Activated CD4-positive, alpha-beta T cell treated with anti-CD3 and anti-CD28 coated beads, Interleukin-2, amount 10 ng/mL, durations not matched to agents 7 days and 5 days (primary cell): ENCODE data around the gene LRRC25. TPM values are rescaled to one million over a fixed set of nuclear protein-coding genes. Genes with fewer than 3 reads are reported as not detected.

Experiments used
- CTCF ChIA-PET: fragments of 350-600 bp; sonication (Branson Sonifier 250); formaldehyde crosslinking; loops from one replicate; lab custom pipeline; 2021; ENCODE audit warnings: antibody characterized with exemption; lab: Charles Lee
- POLR2A ChIA-PET: fragments of 350-600 bp; sonication (Branson Sonifier 250); formaldehyde crosslinking; loops from one replicate; lab custom pipeline; 2021; ENCODE audit warnings: antibody characterized with exemption; lab: Charles Lee
- DNase-seq: peaks from one replicate; pipeline ENCODE4 v3.0.0-alpha.2; 2020
- H3K27ac Mint-ChIP-seq: one replicate; pipeline ENCODE4 v1.8.0; 2021; ENCODE audit warnings: mild to moderate bottlenecking, moderate library complexity, mixed read lengths
- H3K27me3 Mint-ChIP-seq: one replicate; pipeline ENCODE4 v1.8.0; 2021; ENCODE audit warnings: mixed read lengths
- H3K36me3 Mint-ChIP-seq: one replicate; pipeline ENCODE4 v1.8.0; 2021; ENCODE audit warnings: low read depth, mixed read lengths
- H3K4me1 Mint-ChIP-seq: one replicate; pipeline ENCODE4 v1.8.0; 2021; ENCODE audit warnings: mixed read lengths
- H3K4me3 Mint-ChIP-seq: one replicate; pipeline ENCODE4 v1.8.0; 2021; ENCODE audit warnings: mild to moderate bottlenecking, moderate library complexity, mixed read lengths
- H3K9me3 Mint-ChIP-seq: one replicate; pipeline ENCODE4 v1.8.0; 2021; ENCODE audit warnings: mixed read lengths
- total RNA-seq, 2 experiments: library from RNA; stranded (reverse); gene quantifications; one replicate each; pipeline ENCODE4 v1.2.3, GENCODE V29; 2021

The LRRC25 gene
- total RNA-seq, 2 experiments from 2014 or later: not detected

DNA sequence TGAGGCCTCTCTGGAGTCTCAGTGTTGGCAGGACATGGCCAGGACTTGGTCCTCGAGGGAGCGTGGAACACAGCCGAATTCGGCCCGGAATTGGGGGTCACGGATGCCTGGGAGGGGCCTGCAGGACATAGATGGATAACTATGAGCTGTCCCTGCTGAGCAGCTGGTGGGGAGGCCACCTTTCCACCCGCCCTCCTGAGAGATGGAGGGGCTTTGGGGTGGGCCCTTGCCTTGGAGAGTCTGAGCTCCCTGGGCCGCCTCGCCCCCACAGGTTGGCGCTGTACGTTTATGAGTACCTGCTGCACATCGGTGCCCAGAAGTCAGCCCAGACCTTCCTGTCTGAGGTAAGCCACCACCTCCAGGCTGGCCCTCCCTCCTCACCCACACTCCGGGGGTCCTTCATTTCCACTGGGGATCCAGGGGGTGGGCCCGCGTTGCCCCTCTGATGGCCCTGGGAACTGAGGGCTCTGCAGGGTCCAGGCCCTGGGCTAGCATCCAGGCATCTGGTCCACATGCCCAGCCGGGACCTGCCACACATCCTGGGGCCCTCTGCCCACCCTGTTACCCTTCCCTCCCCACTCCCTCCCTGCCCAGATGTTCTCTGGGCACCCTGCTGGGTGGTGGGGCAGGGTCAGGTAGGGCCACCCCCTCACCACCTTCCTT, 29.8 kb upstream of the LRRC25 start:
- DNase-seq: no peak
- Mint-ChIP-seq H3K36me3 (peaks cover 21% of the 10 kb centered on the region), H3K4me1 (peaks cover 59% of the 10 kb centered on the region), H3K4me3 (no peak overlapping the region), H3K27me3 (no peaks in the 10 kb centered on the region), H3K27ac (no peak overlapping the region), H3K9me3 (no peaks in the 10 kb centered on the region)
- ChIA-PET POLR2A (no interaction called here), CTCF (interaction anchor here (3.2 kb wide), 1 partner anchor 8 kb away, joined by 13 read pairs; the partner anchor contains the start of gene SSBP4)

DNA sequence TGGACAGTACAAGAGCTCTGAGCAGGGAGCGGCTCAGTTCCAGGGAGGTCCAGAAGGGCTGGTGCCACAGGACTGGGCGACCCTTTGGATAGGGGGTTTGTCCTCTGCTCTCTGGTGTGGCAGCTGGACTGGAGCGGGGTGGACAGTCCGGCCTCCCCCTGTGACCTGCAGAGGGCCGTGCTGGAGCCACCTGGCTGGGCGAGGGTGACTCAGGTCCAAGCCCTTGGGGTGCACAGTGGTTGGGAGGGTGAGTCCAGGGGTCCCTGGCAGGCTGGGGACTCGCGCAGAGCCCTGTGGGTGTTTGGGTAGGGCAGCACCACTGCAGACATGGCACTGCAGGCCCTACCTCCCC, 29.0 kb upstream of the LRRC25 start:
- no peak overlapping the region for H3K27ac Mint-ChIP-seq
- no peaks in the 10 kb centered on the region for H3K27me3 Mint-ChIP-seq
- ChIA-PET CTCF (interaction anchor here (3.2 kb wide), 1 partner anchor 7 kb away, joined by 13 read pairs; the partner anchor contains the start of gene SSBP4), POLR2A (no interaction called here)
- H3K4me1 Mint-ChIP-seq: peaks cover 62% of the 10 kb centered on the region
- H3K36me3 Mint-ChIP-seq: peaks cover 17% of the 10 kb centered on the region
- H3K9me3 Mint-ChIP-seq: no peaks in the 10 kb centered on the region
- no peak for DNase-seq
- no peak overlapping the region for H3K4me3 Mint-ChIP-seq

- POLR2A ChIA-PET: no interaction called here
- H3K4me1 Mint-ChIP-seq: peaks cover 69% of the 10 kb centered on the region
- H3K36me3 Mint-ChIP-seq: peaks cover 19% of the 10 kb centered on the region
- peak overlapping the region; percentile 39 for H3K27ac Mint-ChIP-seq
- H3K27me3 Mint-ChIP-seq: no peaks in the 10 kb centered on the region
- no peak overlapping the region for H3K4me3 Mint-ChIP-seq
- no peaks in the 10 kb centered on the region for H3K9me3 Mint-ChIP-seq
- CTCF ChIA-PET: interaction anchor here (0.6 to 1.4 kb wide), 2 partner anchors 9 to 186 kb away, joined by 3 read pairs; no protein-coding TSS in a partner anchor
- DNase-seq: no peak
Observed at GRCh38 chr19:18425515-18426415, 28.3 kb upstream of the LRRC25 start.

DNA sequence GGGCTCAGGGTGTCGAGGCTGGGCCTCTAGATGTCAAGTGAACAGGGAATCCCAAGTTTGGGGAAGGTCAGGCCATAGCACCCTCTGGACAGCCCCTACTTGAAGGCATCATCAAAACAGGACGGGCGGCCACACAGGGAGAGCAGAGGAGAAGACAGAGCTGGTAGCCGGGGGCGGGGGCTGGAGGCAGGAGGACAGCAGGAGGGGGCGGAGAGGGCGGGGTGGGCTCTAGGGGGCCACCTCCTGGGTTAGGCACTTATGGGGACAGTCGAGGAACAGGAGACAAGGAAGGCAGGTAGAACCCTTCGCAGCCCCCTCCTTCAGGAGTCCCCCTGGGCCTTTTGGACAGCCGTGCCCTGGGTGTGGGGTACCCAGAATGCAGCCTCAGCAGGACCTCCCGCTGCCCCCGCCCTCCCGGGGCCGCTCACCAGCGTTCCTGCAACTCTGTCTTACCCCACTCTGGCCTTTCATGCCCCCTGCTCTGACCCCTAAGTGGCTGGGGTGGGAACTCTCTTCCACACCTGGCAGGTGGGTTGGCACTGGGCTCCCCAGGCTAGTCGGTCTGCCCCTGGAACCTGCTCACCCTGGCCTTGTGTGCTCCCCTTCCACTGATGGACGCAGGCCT, 27.6 kb upstream of the LRRC25 start:
- no peak for DNase-seq
- Mint-ChIP-seq H3K9me3 (no peaks in the 10 kb centered on the region), H3K4me3 (no peak overlapping the region), H3K36me3 (peaks cover 22% of the 10 kb centered on the region), H3K4me1 (peaks cover 69% of the 10 kb centered on the region), H3K27me3 (no peaks in the 10 kb centered on the region), H3K27ac (no peak overlapping the region)
- CTCF ChIA-PET: interaction anchor here (0.6 to 1.4 kb wide), 2 partner anchors 10 to 185 kb away, joined by 3 read pairs; no protein-coding TSS in a partner anchor
- POLR2A ChIA-PET: no interaction called here

- no peak for DNase-seq
- H3K4me3 Mint-ChIP-seq: no peak overlapping the region
- H3K36me3 Mint-ChIP-seq: peaks cover 22% of the 10 kb centered on the region
- no peak overlapping the region for H3K27ac Mint-ChIP-seq
- peaks cover 63% of the 10 kb centered on the region for H3K4me1 Mint-ChIP-seq
- no peaks in the 10 kb centered on the region for H3K9me3 Mint-ChIP-seq
- ChIA-PET POLR2A (no interaction called here), CTCF (interaction anchor here (0.6 to 1.2 kb wide), 2 partner anchors 16 to 131 kb away, joined by 3 to 4 read pairs; no protein-coding TSS in a partner anchor)
- no peaks in the 10 kb centered on the region for H3K27me3 Mint-ChIP-seq
Observed at GRCh38 chr19:18424122-18424889, 26.9 kb upstream of the LRRC25 start.

DNA sequence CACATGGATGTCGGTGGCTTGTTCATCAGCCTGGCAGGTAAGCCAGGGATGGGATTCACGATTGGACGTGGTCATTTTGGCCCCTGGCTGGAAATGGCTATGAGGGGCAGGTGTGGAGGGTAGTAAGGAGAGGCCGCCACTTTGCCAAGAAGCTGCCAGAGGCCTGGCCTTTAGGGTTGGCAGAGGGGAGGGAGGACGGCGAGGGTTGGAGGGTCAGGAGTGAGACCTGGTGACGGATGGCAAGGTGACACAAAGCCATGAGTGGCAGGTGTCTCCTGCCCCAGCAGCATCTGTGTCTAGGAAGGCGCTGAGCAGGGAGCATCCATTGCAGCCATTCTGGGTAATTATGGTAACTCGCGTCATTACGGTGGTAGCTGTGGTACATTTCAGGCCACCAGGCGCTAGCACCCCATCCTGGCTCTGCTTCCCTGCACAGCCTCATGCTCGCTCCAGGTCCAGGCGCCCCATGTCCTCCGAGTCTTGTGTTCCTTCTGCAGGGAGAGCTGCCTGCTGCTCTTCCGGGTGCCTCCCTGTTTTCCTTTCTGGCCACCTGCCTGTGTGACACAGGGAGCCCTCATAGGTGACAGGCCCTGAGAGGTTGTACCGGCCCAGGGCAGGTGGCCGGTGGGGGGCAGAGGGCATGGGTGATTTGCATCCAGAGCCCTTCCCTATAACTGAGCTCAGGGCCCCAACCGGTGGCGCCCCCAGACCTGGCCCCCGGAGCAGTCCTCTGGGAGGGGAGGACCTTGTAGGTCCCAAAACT, 26.0 kb upstream of the LRRC25 start:
- ChIA-PET CTCF (interaction anchor here (0.6 to 1.2 kb wide), 3 partner anchors 17 to 130 kb away, joined by 3 to 4 read pairs (median 3); no protein-coding TSS in a partner anchor), POLR2A (no interaction called here)
- Mint-ChIP-seq H3K27me3 (peaks cover 4% of the 10 kb centered on the region), H3K9me3 (no peaks in the 10 kb centered on the region), H3K27ac (peak overlapping the region; percentile 79), H3K4me1 (peaks cover 65% of the 10 kb centered on the region), H3K36me3 (peaks cover 22% of the 10 kb centered on the region), H3K4me3 (peak overlapping the region; percentile 89)
- DNase-seq: no peak

DNA sequence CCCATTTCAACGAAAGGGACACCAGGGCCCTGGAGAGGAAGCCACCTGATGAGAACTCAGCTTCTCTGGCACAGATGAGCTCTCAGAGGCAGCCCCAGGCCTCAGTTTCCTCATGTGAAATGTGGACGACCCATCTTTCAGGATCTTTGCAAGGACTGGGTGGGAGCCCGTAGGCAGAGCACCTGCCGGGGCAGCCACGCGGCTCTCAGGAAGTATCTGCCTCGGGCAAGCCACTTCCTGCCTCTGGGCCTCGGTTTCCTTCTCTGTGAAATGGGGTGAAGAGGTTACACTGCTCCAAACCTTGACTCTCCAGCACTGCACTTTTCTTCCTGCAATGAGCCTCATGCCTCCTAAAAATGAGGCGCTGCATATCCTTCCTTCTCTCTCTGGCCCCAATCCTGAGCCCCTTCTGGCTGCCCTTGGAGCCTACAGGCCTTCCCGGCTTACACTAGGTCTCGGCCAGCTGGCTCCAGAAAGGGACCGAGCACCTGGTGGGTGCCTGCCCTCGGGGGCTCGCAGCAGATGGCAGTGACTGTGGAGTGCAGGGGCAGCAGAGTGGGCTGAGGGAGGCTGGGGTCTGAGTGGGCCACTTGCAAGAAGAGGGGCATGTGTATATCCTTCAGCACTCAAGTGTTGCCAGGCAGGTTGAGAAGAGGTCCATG, 25.2 kb upstream of the LRRC25 start:
- H3K4me1 Mint-ChIP-seq: peaks cover 70% of the 10 kb centered on the region
- peak; percentile 70 for DNase-seq
- CTCF ChIA-PET: interaction anchor here (0.8 to 1.3 kb wide), 3 partner anchors 18 to 35 kb away, joined by 3 to 5 read pairs (median 3); no protein-coding TSS in a partner anchor
- peak overlapping the region; percentile 79 for H3K27ac Mint-ChIP-seq
- H3K9me3 Mint-ChIP-seq: no peaks in the 10 kb centered on the region
- POLR2A ChIA-PET: no interaction called here
- H3K36me3 Mint-ChIP-seq: peaks cover 22% of the 10 kb centered on the region
- H3K27me3 Mint-ChIP-seq: peaks cover 12% of the 10 kb centered on the region
- peak overlapping the region; percentile 89 for H3K4me3 Mint-ChIP-seq

- H3K4me3 Mint-ChIP-seq: peak overlapping the region; percentile 89
- H3K27ac Mint-ChIP-seq: peak overlapping the region; percentile 79
- H3K27me3 Mint-ChIP-seq: peaks cover 20% of the 10 kb centered on the region
- ChIA-PET CTCF (interaction anchor here (0.7 to 3.8 kb wide), 9 partner anchors 10 to 138 kb away, joined by 3 to 14 read pairs (median 3); partner anchors contain the start of gene KXD1), POLR2A (no interaction called here)
- no peaks in the 10 kb centered on the region for H3K9me3 Mint-ChIP-seq
- no peak for DNase-seq
- H3K4me1 Mint-ChIP-seq: peaks cover 79% of the 10 kb centered on the region
- H3K36me3 Mint-ChIP-seq: peaks cover 22% of the 10 kb centered on the region
Observed at GRCh38 chr19:18421371-18421959, 24.0 kb upstream of the LRRC25 start.

- H3K4me1 Mint-ChIP-seq: peaks cover 83% of the 10 kb centered on the region
- no peaks in the 10 kb centered on the region for H3K9me3 Mint-ChIP-seq
- ChIA-PET POLR2A (no interaction called here), CTCF (interaction anchor here (0.7 to 3.8 kb wide), 8 partner anchors 7 to 137 kb away, joined by 3 to 14 read pairs (median 3); partner anchors contain the start of gene KXD1)
- H3K27me3 Mint-ChIP-seq: peaks cover 24% of the 10 kb centered on the region
- H3K27ac Mint-ChIP-seq: peak overlapping the region; percentile 79
- H3K36me3 Mint-ChIP-seq: peaks cover 21% of the 10 kb centered on the region
- DNase-seq: no peak
- peak overlapping the region; percentile 89 for H3K4me3 Mint-ChIP-seq
Observed at GRCh38 chr19:18420930-18421329, 23.5 kb upstream of the LRRC25 start.

GRCh38 chr19:18419699-18420460, 22.5 kb upstream of the LRRC25 start:
- Mint-ChIP-seq H3K4me3 (peak overlapping the region; percentile 89), H3K4me1 (peaks cover 84% of the 10 kb centered on the region), H3K36me3 (peaks cover 18% of the 10 kb centered on the region), H3K27me3 (peaks cover 28% of the 10 kb centered on the region), H3K27ac (peak overlapping the region; percentile 76), H3K9me3 (no peaks in the 10 kb centered on the region)
- ChIA-PET CTCF (interaction anchor here (0.5 to 4.1 kb wide), 23 partner anchors 8 to 1127 kb away, joined by 3 to 22 read pairs (median 3); partner anchors contain the start of genes REX1BD and UPF1), POLR2A (interaction anchor here (0.6 to 1.9 kb wide), 3 partner anchors 107 to 406 kb away, joined by 3 to 7 read pairs (median 4); partner anchors contain the start of gene JUND)
- peak; percentile 57 for DNase-seq
